Aorta (tissue), 5 donors: ENCODE results near the gene ACMSD. TPM values are rescaled to one million over a fixed set of nuclear protein-coding genes. Genes with fewer than 3 reads are reported as not detected.
"Not testable (repeated sequence)": the region's sequence is repeated elsewhere in the genome, so short reads cannot be mapped to it uniquely, and the experiment has no call there.

Source experiments
- ATAC-seq: fragments of 200-7000 bp; cut with Tn5 transposase; one replicate; pipeline ENCODE4 v1.9.1; 2022; ENCODE audit warnings: moderate library complexity; ENCODE audit not compliant: low FRiP score
- DNase-seq, 2 donors: peaks; one replicate each; pipeline ENCODE4 v3.0.0-alpha.2; 2020
- H3K27ac ChIP-seq, 2 donors: one replicate each; pipeline ENCODE4 v1.5.1; 2013; ENCODE audit warnings: low read length in 2 of 2, mild to moderate bottlenecking in 2 of 2, moderate library complexity in 2 of 2, control low read depth in 1 of 2, inconsistent platforms in 1 of 2, low read depth in 1 of 2
- H3K27me3 ChIP-seq, 2 donors: one replicate each; pipeline ENCODE4 v1.6.1; 2013; ENCODE audit warnings: control low read depth in 1 of 2, low read length in 1 of 2, mild to moderate bottlenecking in 1 of 2, moderate library complexity in 1 of 2; ENCODE audit not compliant: insufficient read depth in 2 of 2, control insufficient read depth in 1 of 2
- H3K36me3 ChIP-seq, 2 donors: one replicate each; pipeline ENCODE4 v1.6.1; 2013; ENCODE audit warnings: control low read depth in 1 of 2, low read length in 1 of 2, mild to moderate bottlenecking in 1 of 2; ENCODE audit not compliant: insufficient read depth in 2 of 2, control insufficient read depth in 1 of 2
- H3K4me1 ChIP-seq, 2 donors: one replicate each; pipeline ENCODE4 v1.6.1; 2013; ENCODE audit warnings: low read length in 2 of 2, control low read depth in 1 of 2, mild to moderate bottlenecking in 1 of 2, moderate library complexity in 1 of 2; ENCODE audit not compliant: insufficient read depth in 2 of 2, control insufficient read depth in 1 of 2
- H3K4me3 ChIP-seq, 2 donors: one replicate each; pipeline ENCODE4 v1.5.1; 2013; ENCODE audit warnings: low read length in 2 of 2, control low read depth in 1 of 2, mild to moderate bottlenecking in 1 of 2
- H3K9me3 ChIP-seq: one replicate; pipeline ENCODE4 v1.6.1; 2013; ENCODE audit warnings: mild to moderate bottlenecking, low read length; ENCODE audit not compliant: control insufficient read depth
- WGBS, 2 donors: extraction: QIAGEN DNeasy Blood & Tissue Kit; methylation state at CpG; one replicate each; pipeline ENCODE4 v1.1.7; 2013; 5-methylcytosine and 5-hydroxymethylcytosine counted together
- intact Hi-C, 2 donors: fragments of 100-400 bp; cut with DNase I; formaldehyde crosslinking; loops; one replicate each; pipeline versions ENCODE4 v1.14.2 to v1.15.0; 2022
- polyA plus RNA-seq, 2 donors: library from polyadenylated mRNA; stranded (reverse); fragments of 200-250 nt; gene quantifications; one replicate each; pipeline ENCODE4 v1.2.3, GENCODE V29; 2013
- total RNA-seq, 2 donors: library from RNA; stranded (reverse); fragmentation: NEBNext Ultra II Directional; extraction: Animal tissue kit (Norgen Biotek cat#: 25700); gene quantifications; one replicate each; pipeline ENCODE4 v1.2.1, GENCODE V29; 2021
- donor health status: healthy with polysubstance abuse.
- donor health status: Bipolar disorder and iron deficiency.
- donor health status: DM: no; HTN: no; CAD: no.
- donor health status: DM: no; HTN: no; CAD: no.
- donor health status: DM: yes; HTN: yes; CAD: no.

Gene ACMSD
- total and polyA plus RNA-seq, 4 donors, result not detected

- intact Hi-C loops, result no loop called here
- 6 to 13% methylated on average over 1 of the region's 1 CpG for WGBS, 2 donors
- H3K4me3 ChIP-seq, result no peak overlapping the region
- H3K27ac ChIP-seq, result no peak overlapping the region
- H3K4me1 ChIP-seq, result no peaks in the 10 kb centered on the region
- ATAC-seq (no peak), DNase-seq (no peak)
- no peaks in the 10 kb centered on the region for H3K36me3 ChIP-seq
- H3K27me3 ChIP-seq, result no peaks in the 10 kb centered on the region
- H3K9me3 ChIP-seq, result no peaks in the 10 kb centered on the region
Measured at GRCh38 chr2:134875309-134875708, 36.9 kb downstream of the ACMSD start.

- Histone ChIP-seq H3K27ac (no peak overlapping the region), H3K36me3 (no peaks in the 10 kb centered on the region), H3K27me3 (no peaks in the 10 kb centered on the region), H3K4me3 (no peak overlapping the region), H3K9me3 (no peaks in the 10 kb centered on the region), H3K4me1 (no peaks in the 10 kb centered on the region)
- ATAC-seq (no peak), DNase-seq (no peak)
- intact Hi-C loops, result no loop called here
Measured at GRCh38 chr2:134882773-134883172, 44.4 kb downstream of the ACMSD start.

- no peaks in the 10 kb centered on the region for H3K9me3 ChIP-seq
- WGBS, 2 donors, result 97 to 99% methylated on average over 3 of the region's 3 CpGs
- intact Hi-C loops, result no loop called here
- H3K4me3 ChIP-seq, result no peak overlapping the region
- H3K27me3 ChIP-seq, result no peaks in the 10 kb centered on the region
- no peaks in the 10 kb centered on the region for H3K36me3 ChIP-seq
- H3K27ac ChIP-seq, result no peak overlapping the region
- ATAC-seq (no peak), DNase-seq (no peak)
- no peaks in the 10 kb centered on the region for H3K4me1 ChIP-seq
Measured at GRCh38 chr2:134883552-134884293, 45.3 kb downstream of the ACMSD start.

- H3K4me3 ChIP-seq, result no peak overlapping the region
- no peaks in the 10 kb centered on the region for H3K36me3 ChIP-seq
- intact Hi-C loops, result no loop called here
- ATAC-seq, result no peak
- H3K4me1 ChIP-seq, result no peaks in the 10 kb centered on the region
- H3K27ac ChIP-seq, result no peak overlapping the region
- no peak for DNase-seq
- no peaks in the 10 kb centered on the region for H3K27me3 ChIP-seq
- H3K9me3 ChIP-seq, result no peaks in the 10 kb centered on the region
Measured at GRCh38 chr2:134884435-134884834, 46.0 kb downstream of the ACMSD start.

- intact Hi-C loops, result loop anchor here in 1 of 2 donors (10.0 kb wide), 1 partner anchor 1008 kb away; no protein-coding TSS in a partner anchor
- ATAC-seq (no peak), DNase-seq (no peak)
- Histone ChIP-seq H3K27me3 (no peaks in the 10 kb centered on the region), H3K4me3 (no peak overlapping the region), H3K9me3 (no peaks in the 10 kb centered on the region), H3K4me1 (no peaks in the 10 kb centered on the region), H3K36me3 (no peaks in the 10 kb centered on the region), H3K27ac (no peak overlapping the region)
- 97 to 99% methylated on average over 1 of the region's 1 CpG for WGBS, 2 donors
Measured at GRCh38 chr2:134892282-134893035, 54.0 kb downstream of the ACMSD start.

GRCh38 chr2:134897932-134898331 lies 59.5 kb downstream of the ACMSD start:
- Histone ChIP-seq H3K4me1 (no peaks in the 10 kb centered on the region), H3K36me3 (no peaks in the 10 kb centered on the region), H3K27me3 (no peaks in the 10 kb centered on the region), H3K9me3 (no peaks in the 10 kb centered on the region), H3K4me3 (no peak overlapping the region), H3K27ac (no peak overlapping the region)
- ATAC-seq, result no peak
- DNase-seq, result no peak
- intact Hi-C loops, result loop anchor here in 1 of 2 donors (10.0 kb wide), 1 partner anchor 1013 kb away; no protein-coding TSS in a partner anchor

- Histone ChIP-seq H3K36me3 (no peaks in the 10 kb centered on the region), H3K4me1 (no peaks in the 10 kb centered on the region), H3K27me3 (no peaks in the 10 kb centered on the region), H3K27ac (no peak overlapping the region), H3K9me3 (no peaks in the 10 kb centered on the region), H3K4me3 (no peak overlapping the region)
- intact Hi-C loops, result loop anchor here in 1 of 2 donors (10.0 kb wide), 1 partner anchor 1014 kb away; no protein-coding TSS in a partner anchor
- no peak for ATAC-seq
- no peak for DNase-seq
Measured at GRCh38 chr2:134899204-134899603, 60.8 kb downstream of the ACMSD start.

- Histone ChIP-seq H3K4me3 (no peak overlapping the region), H3K27me3 (no peaks in the 10 kb centered on the region), H3K36me3 (no peaks in the 10 kb centered on the region), H3K4me1 (no peaks in the 10 kb centered on the region), H3K27ac (no peak overlapping the region), H3K9me3 (no peaks in the 10 kb centered on the region)
- DNase-seq, result no peak
- WGBS, 2 donors, result 89 to 95% methylated on average over 1 of the region's 1 CpG
- ATAC-seq, result no peak
- intact Hi-C loops, result loop anchor here in 1 of 2 donors (10.0 kb wide), 1 partner anchor 445 kb away; no protein-coding TSS in a partner anchor
Measured at GRCh38 chr2:134900151-134900550, 61.7 kb downstream of the ACMSD start.

GRCh38 chr2:134903701-134904100 lies 65.3 kb downstream of the ACMSD start:
- WGBS, 2 donors, result 91 to 92% methylated on average over 13 of the region's 13 CpGs
- H3K9me3 ChIP-seq, result not testable (repeated sequence)
- intact Hi-C loops, result loop anchor here in 1 of 2 donors (10.0 kb wide), 1 partner anchor 449 kb away; no protein-coding TSS in a partner anchor

More at GRCh38 chr2:134903701-134904100, 65.3 kb downstream of the ACMSD start:
- not testable (repeated sequence) for DNase-seq, H3K4me3 ChIP-seq, H3K27me3 ChIP-seq, ATAC-seq, H3K4me1 ChIP-seq, H3K27ac ChIP-seq, H3K36me3 ChIP-seq
